CD4-positive, alpha-beta T cell treated with Interleukin-6 for 4 hours (primary cell): Measurements from ENCODE around the gene VASP.

Experiments used
- DNase-seq: peaks from one replicate; pipeline ENCODE4 v3.0.0-alpha.2; 2020; ENCODE audit warnings: mixed read lengths

Gene VASP

DNA sequence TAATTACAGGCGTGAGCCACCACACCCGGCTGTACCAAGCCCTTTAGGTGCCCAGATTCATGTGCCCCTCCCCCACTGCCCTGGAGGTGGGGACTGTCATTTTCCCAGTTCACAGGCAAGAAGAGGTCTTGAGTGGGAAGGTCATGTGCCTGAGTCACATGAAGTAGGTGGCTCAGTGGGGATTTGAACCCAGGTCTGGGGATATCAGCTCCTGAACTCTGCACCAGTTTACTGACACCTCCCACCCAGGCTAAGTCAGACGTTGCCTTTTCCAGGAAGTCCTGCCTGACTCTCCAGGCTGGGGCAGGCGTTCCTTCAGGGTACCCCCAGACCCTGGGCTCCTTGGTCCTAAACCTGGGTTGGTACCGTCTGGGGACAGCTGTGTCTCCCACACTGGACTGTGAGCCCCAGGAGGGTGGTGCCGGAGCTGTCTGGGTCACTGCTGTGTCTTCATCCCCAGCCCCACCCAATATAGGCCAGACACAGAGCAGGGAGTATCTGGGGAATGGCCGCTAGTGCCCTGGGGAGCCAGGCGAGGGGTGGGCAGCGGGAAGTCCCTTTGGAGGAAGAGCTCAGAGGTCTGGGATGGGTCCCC is 8.6 kb downstream of the VASP start:
- no peak for DNase-seq

DNA sequence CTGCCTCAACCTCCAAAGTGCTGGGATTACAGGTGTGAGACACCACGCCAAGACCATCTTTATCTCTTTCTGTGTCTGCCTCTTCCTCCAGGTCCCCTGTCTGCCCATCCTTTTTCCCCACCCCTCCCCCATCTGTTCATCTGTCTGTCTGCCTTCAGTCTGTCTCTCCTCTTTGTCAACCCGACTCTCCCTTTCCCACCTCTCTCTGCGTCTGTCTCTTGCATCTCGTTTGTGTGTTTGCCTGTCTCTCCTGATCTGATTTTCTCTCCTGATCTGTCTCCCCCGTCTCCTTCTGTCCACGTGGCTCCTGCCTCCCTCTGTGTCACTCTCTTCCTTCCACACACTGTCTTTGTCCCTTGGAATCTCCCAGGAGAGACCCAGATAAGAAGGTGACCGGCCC is 10.0 kb downstream of the VASP start:
- DNase-seq = no peak

GRCh38 chr19:45517641-45518468 is 10.6 kb downstream of the VASP start:
- DNase-seq = no peak

DNA sequence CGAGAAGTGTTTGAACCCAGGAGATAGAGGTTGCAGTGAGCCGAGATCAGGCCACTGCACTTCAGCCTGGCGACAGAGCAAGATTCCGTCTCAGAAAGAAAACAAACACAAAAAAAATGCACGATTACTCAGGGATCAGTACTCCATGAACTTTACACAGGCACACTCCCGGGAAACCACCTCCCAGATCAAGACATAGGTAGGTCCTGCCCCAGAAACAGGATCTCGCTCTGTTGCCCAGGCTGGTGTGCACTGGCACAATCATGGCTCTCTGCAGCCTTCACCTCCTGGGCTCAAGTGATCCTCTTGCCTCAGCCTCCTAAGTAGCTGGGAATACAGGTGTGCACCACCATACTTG is 11.2 kb downstream of the VASP start:
- no peak for DNase-seq

DNA sequence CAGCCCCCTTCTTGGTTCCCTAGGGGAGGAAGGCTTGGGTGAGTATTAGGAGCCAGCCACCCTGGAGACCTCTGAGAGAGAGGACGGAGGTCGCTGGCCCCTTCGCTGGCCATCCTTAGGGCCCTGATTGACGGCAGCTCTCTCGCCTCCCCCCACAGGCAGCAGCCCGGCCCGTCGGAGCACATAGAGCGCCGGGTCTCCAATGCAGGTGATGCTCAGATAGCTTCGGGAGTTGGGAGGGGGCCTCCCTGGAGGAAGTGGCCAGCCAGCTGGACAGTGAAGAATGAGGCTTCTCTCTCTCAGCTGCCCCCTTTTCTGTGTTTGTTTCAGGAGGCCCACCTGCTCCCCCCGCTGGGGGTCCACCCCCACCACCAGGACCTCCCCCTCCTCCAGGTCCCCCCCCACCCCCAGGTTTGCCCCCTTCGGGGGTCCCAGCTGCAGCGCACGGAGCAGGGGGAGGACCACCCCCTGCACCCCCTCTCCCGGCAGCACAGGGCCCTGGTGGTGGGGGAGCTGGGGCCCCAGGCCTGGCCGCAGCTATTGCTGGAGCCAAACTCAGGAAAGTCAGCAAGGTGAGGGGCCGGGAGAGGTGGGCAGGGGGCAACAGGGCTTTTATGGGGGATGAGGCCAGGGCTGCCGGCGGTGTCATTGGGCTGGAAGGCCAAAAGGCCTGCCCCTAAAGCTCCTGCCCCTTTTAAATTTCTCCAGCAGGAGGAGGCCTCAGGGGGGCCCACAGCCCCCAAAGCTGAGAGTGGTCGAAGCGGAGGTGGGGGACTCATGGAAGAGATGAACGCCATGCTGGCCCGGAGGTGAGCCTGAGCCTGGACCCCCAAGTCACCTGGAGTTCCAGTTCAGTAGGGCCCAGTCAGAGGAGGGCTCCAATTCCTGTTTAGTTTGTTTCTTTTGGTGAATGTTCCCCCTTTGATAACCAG is 15.0 kb downstream of the VASP start:
- DNase-seq = no peak

DNA sequence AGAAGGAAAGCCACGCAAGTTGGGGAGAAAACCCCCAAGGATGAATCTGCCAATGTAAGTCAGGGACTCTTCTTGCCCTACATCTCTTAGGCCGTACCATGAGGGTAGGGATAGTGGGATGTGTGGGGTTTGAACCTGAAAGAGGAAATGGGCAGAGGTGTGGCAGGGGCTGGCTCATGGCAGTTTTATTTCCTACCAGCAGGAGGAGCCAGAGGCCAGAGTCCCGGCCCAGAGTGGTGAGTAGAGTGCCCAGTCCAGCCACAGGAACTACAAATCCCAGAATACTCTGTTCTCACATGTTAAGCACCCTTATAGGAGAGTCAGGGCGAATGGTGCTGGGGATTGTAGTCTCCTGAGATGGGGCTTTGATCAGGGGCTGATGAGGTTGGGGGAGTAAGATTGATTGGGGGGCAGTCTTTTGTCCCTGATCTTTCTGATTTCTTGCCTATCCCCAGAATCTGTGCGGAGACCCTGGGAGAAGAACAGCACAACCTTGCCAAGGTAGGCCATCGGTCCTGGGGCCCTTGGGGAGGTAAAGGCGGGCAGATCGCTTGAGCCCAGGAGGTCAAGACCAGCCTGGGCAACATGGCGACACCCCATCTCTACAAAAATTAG is 16.5 kb downstream of the VASP start:
- peak; percentile 71 for DNase-seq

DNA sequence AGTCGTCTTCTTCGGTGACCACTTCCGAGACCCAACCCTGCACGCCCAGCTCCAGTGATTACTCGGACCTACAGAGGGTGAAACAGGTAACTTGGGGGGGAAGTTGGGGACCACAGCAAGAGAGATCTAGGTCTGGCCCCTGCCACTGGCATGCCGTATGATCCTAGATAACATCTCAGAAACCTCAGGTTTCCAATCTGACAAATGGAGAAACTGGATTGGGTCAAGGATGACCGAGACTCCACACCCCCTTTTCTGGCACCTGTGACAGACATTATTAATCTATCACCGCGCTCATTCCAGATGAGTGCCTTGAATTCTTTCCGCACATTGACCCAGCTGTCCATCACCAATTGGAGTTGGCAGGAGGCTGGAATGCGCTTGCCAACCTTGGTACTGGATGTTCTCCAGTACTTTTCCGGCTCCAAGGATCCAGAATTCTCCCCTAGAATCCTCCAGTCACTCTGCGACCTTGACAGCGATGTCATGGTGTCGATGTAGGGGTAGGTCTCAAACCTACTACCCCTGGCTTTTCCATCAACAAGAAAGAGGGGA is 17.4 kb downstream of the VASP start:
- DNase-seq = no peak

GRCh38 chr19:45526143-45526542 is 18.9 kb downstream of the VASP start:
- no peak for DNase-seq

DNA sequence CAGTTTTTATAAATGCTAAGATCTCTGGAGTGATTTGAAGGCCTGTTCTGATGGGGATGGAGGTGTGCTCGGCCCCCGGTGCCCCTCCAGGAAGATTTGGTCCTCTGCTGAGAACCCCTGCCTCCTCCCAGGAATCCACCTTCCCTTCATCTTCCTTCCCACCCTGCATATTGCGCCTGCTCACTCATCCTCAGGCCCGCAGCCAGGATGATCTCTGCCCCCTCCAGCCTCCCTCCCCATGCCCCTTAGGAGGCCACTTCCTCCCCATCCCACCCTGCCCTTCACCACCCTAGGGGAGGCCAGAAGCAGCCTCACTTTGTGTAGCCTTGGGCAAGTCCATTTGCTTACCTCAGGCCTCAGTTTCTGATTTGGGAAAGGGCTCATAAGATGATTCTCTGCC is 19.7 kb downstream of the VASP start:
- DNase-seq = no peak

DNA sequence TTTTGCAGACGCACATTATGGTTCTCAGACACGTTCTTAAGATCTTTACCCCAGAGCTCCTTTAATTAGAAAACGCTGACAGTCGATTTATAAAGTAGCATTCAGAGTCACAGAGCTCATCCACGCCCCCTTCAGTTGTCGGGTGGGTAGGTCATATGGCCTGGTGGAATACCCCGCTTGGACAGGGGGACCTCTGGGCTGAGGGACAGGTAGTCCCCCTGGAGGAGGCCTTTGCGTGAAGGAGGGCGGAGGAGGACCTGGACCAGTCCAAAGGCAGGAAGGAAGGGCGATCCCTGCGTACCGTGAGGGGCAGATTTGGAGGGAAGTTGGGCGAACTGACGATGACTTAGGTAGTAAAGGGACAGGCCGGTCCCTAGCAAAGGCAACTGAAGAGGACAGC is 20.5 kb downstream of the VASP start:
- DNase-seq = no peak

- DNase-seq = no peak
These were observed 21.0 kb downstream of the VASP start for GRCh38 chr19:45528149-45528743.

DNA sequence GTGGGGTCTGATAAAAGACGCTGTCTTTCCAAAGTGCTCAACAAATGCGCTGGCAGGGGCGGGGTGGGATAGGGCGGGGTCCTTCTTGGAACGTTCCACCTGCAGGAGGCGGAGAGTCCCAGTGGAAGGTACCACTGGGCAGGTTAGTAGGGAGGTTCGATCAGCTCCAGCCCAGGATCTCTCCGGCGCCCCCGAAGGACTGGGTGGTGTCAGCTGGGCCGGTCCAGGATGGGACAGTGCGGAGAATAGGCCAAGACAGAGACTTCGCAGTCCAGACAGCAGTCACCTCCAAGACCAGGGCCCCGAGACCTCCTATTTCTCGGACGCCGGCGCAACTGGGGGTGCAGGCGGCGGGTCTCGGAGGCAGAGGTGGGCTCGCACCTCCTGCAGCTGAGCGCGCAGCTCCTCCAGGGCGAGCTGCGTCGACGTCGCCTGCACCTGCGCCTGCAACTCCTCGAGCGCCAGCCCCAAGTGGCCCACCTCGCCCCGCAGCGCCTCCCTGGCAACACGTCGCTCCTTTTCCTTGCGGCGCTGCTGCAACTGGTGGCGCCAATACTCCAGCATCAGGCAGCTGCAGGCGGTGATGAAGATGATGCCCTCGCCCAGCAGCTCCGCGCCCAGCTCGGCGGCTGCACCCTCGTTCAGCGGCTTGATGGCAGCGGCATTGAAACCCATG is 21.6 kb downstream of the VASP start:
- peak; percentile 26 for DNase-seq

- DNase-seq = no peak
These were observed 22.1 kb downstream of the VASP start for GRCh38 chr19:45529420-45529785.

DNA sequence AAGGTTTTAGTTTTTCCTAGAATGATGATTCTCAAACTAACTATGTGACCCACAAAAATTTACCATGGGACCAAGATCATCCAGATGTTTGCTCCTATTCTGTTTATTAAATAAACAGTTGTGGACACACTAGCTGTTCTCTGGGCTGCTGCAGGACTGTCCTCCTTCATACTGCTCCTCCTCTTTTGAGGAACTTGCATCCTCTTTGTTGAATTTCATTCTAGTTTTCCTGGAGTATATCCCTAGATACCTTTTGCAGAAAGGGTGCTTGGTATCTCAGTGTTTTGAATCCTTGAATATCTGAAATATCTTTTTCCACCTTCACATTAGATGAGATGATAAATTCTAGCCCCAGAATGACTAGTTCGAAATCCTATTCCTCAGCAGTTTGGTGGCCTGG is 24.1 kb downstream of the VASP start:
- DNase-seq = no peak

DNA sequence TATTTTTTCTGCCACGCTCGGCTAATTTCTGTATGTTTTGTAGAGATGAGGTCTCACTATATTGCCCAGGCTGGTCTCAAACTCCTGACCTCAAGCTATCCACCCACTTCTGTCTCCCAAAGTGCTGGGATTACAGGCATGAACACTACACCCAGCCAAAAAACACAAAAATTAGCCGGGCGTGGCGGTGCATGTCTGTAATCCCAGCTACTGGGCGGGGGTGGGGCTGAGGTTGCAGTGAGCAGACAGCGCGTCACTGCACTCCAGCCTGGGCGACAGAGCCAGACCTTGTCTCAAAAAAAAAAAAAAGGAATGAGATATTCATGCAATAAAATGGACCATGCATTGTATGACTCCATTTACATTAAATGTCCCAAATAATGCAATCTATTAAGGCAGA is 32.2 kb downstream of the VASP start:
- no peak for DNase-seq

DNA sequence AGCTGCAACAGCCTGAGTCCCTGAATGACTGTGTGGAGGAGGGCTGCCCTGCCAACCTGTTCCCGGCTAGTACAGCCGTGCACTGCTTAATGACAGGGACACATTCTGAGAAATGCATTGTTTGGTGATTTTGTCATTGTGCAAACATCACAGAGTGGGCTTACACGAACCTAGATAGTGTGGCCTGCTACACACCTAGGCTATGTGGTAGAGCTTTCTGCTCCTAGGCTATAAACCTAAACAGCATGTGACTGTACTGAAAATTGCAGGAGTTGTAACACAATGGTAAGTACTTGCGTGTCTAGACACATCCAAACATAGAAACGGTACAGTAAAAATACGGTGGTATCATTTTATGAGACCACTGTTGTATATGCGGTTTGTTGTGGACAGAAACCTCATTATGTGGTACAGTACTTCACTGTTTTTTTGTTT is 35.0 kb downstream of the VASP start:
- no peak for DNase-seq

- no peak for DNase-seq
These were observed 40.0 kb downstream of the VASP start for GRCh38 chr19:45547211-45547770.

DNA sequence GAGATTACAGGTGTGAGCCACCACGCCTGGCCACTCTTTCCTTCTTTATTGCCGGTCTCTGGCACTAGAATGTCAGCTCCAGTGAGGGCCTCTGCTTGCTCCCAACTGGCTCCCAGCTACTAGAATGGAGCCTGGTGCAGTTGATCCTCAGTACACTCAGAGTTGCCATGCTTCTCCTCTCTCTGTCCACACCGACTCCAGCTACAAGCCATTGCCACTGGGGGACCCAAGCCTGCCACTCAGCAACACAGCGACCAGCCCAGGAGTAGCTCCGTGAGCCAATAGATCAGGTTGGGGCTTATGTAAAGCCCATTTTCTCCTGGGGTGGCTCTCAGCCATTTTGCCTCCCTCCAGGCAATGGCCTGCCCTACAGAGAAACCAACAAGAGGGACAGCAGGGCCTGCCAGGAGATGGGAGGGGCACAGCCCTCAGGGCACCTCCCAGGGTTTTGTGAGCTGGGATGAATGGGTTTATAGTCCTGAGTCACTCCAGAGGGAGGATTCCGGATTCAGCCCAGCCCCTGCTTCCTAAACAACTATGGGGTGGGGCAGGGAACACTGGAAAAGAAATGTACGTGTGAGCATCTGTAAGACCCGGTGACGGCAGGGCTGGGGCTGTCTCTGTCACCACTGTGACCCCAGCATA is 40.8 kb downstream of the VASP start:
- DNase-seq = no peak

GRCh38 chr19:45553464-45553863 is 46.2 kb downstream of the VASP start:
- no peak for DNase-seq

DNA sequence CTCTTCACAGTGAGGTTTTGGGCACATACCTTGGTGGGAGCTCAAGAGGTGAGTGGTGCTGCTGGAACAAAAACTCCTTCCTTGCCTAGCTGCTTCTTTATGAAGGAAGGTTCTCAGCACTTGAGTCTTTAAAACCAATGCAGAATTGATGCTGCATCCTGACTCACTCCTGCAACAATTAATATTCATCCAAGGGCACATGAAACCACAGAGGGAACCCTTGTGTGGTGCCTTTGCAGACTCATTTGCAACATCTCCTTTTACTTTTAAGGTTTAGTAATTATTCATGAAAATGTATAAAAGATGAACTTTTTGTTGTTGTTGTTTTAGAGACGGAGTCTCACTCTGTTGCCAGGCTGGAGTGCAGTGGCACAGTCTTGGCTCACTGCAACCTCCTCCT is 47.2 kb downstream of the VASP start:
- DNase-seq = no peak

GRCh38 chr19:45556835-45557234 is 49.6 kb downstream of the VASP start:
- DNase-seq = no peak
